SH-SY5Y (cell line): Measurements from ENCODE around the gene ALOX5.

Experiments
- GATA2 ChIP-seq: IDR thresholded peaks from 2 replicates; pipeline ENCODE4 v1.6.1; 2011; ENCODE audit warnings: mild to moderate bottlenecking, low read depth, low read length
- GATA3 ChIP-seq: IDR thresholded peaks from 2 replicates; pipeline ENCODE4 v1.6.1; 2011; ENCODE audit warnings: low read depth, mild to moderate bottlenecking, low read length, moderate library complexity

ALOX5 gene

DNA sequence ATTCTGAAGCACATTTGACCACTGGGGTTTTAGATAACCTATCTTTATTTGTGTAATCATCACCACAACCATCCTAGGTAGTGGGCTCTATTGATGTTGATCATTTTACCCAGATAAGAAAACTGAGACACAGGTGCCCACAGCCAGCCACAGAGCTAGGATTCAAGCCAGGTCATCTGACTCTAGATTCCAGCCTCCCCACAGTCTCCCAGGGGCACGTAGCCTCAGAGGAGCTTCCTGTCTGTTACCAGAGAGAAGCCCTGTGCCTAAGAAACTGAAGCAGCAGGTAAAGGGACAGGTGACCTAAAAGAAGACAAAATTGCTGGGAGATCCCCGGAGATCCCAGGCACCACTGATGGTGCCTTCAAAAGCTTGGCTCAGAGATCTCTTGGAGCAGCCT is 55.8 kb downstream of the ALOX5 start:
- TF ChIP-seq GATA2 (no peak), GATA3 (no peak)

DNA sequence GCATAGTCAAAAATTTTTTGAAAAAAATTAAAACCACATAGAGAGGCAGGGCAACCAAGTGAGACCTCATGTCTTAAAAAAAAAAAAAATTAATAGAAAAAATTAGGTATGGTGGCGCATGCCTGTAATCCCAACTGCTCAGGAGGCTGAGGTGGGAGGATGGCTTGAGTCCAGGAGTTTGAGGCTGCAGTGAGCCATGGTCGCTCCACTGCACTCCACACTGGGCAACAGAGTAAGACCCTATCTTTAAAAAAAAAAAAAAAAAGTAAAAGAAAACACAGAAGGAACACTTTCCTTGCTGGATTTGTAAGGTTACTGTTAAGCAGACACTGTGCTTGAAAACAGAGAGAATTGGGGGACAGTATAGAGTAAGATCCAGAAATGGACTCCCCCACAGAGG is 58.1 kb downstream of the ALOX5 start:
- TF ChIP-seq GATA3 (no peak), GATA2 (no peak)

DNA sequence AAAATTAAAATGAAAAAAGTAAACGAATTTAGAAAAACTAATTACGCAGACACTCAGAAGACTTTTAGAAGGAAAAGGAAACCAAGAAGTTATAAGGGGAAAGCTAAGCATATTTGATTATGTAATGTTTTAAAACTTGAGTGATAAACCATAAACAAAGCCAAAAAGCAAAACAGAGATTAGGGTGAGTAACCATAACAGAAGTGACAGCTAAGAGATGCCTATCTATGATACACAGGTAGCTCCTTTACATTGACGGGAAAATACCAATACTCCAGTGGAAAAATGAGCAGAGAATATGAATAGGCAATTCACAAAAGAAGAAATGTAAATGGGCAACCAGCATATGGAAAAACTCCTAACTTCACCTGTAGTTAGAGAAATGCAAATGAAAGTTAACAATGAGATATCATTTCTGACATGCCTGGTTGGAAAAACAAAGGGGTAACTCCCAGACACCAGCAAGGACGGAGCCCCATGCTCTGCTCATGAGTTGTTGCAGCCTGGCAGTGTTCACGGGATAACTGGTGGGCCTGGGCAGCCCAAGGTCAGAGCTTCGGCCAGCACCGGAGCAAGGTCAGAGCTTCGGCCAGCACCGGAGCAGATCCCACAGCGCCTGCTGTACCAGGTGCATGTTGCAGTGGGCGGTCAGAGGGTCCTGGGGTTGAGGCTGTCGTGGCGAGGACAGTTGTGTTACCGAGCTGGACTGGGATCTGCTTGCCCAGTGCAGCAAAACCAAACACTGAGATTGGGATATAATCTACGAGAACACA is 58.9 kb downstream of the ALOX5 start:
- TF ChIP-seq GATA2 (no peak), GATA3 (no peak)

DNA sequence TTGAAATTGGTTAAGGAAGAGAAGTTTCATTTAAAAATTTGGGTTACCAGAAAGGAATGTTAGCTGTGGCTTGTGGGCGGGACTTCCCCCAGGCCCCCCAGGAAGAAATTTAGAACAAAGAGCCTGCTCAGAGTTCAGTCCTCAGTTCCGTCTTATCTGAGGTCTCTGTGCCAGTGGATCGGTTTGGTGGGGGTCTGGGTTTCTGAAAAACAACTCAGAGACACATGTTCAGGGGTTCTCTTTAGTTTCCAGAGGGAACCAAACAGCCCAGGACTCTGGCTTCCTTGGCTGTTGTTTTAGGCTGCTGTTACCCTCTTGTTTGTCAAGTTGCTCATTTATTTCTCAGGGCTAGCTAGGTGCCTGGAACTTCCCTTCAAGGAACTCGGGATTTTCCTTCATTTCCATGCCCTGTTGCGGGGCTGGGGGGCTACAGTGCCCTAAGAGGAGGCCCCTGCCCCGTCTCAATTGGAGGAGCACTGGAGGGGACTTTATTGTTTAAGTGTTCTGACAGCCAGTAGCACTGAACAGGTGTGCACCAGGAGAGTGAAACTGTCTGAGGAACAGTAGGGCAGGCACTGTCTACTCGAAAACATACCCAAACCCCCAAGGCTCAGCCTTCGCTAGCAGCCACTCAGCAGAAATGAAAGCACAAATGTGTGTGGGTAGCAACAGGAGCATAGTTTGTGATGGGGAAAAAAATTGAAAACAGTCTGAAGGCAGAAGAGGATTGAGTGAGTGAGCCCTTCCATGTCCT is 59.9 kb downstream of the ALOX5 start:
- no peak for TF ChIP-seq GATA3
- TF ChIP-seq GATA2, result no peak

DNA sequence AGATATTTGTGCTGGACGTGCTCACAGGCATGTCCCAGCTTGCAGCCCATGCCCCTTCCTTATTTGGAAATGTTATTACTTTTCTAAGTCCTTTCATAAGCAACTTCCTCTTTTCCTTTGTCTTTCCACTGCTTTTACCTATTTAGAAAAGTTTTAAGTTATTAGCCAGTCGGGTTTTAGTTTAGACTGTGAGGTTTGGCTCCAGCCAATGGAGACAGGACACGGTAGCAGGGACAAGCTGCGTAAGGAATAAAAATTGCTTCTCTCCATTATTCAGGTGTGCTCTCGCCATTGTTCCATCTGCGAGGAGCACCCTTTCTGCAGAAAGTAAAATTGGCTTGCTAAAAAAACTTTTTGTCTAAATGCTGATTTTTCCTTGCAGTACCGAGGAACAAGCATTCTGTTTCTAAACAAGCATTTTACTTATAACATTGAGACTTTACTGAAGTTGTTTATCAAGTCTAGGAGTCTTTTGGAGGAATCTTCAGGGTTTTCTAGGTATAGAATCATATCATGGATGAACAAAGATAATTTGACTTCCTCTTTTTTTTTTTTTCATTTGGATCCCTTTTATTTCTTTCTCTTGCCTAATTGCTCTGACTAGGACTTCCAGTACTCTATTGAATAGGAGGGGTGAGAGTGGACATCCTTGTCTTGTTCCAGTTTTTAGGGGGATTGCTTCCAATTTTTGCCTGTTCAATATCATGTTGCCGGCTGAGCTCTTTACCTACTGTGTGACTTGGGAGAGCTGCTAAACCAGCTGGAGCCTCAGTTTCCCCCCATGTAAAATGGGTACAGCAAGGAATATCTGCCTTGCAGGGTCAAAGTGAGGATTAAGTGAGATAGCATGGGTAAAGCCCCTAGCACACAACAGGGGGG is 63.8 kb downstream of the ALOX5 start:
- TF ChIP-seq GATA2, result no peak
- TF ChIP-seq GATA3, result no peak

DNA sequence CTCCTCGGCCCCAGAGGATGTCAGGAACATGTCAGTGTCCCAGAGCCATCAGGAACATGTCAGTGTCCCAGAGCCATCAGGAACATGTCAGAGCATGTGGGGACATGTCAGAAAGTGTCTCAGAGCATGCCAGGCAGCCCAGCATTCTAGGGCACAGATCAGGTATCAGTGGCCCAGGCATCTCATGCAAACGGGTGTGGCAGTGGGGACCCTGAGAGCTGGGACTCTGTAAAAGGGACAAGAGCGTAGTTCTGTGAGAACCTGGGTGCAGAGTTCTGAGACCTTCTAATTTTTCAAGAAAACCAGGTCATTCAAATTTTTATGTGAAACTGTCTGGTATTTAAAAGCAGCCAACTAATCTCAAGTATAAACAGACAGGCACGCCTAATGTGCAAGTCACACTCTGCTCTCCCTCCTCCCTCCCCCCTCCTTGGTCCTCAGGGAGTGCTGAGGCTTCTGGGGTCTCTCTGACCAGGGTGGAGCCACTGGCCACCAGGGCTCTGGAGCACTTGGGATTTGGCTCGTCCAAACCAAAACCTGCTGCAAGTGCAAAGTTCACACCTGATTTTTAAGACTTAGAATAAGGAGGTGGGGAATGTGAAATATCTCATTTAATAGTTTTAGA is 64.6 kb downstream of the ALOX5 start:
- no peak for TF ChIP-seq GATA2
- TF ChIP-seq GATA3, result no peak

DNA sequence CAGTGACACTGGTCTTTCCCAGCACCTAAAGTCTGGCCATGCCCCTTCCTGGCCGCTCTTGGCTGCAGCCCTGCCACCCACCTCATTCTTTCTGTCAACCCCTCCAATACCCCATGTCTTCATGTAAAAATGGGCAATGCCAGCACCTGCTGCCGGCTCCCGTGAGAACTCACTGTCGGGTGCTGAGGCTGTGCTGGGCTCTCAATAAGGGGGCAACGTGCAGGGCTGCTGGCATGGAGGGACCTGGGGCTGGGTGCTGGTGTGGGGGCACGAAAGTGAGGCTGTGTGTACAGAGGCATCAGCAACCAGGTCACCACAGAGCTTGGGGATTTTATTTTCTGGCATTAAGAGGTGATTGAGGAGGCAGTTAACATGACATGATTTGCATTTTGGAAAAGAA is 65.3 kb downstream of the ALOX5 start:
- TF ChIP-seq GATA3 (no peak), GATA2 (no peak)

DNA sequence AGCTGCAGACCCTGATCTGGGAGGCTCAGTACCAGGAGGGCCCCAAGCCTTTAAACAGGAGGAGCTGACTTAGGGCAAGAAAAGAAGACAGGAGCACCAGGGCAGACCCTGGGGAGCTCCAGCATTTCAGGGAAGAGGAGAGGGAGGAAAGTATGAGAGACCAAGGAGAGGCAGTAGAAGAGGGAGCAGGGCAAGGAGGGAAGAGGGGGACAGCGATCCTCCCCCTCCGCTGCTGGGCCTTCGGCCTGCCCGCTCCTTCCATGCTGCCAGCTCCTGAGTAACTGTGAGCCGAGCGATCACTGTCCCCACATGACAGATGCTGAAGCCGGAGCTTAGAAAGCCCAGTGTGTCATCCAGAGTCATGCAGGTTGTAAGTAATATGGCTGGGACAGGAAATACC is 65.9 kb downstream of the ALOX5 start:
- no peak for TF ChIP-seq GATA2
- no peak for TF ChIP-seq GATA3

DNA sequence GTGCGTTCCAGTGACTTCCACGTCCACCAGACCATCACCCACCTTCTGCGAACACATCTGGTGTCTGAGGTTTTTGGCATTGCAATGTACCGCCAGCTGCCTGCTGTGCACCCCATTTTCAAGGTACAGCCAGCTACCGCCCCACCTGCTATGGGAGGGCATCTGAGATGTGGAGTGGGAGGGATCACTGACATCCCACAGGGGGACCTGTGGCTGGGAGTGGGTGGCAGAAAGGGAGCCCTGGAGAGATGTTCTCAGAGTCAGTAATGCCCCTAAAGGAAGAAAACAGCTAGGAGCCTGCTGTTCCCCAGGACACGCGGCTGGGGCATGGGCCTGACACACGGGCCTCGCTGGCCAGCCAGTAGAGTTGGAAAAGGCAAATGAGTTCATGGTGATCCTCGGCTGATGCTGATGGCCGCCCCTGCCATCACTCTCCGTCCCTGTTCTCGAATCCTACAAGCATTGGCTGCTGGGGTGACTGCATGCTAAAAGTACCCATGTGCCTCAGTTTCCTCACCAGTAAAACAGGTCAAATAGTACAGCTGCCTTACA is 66.6 kb downstream of the ALOX5 start:
- TF ChIP-seq GATA2, result no peak
- no peak for TF ChIP-seq GATA3

DNA sequence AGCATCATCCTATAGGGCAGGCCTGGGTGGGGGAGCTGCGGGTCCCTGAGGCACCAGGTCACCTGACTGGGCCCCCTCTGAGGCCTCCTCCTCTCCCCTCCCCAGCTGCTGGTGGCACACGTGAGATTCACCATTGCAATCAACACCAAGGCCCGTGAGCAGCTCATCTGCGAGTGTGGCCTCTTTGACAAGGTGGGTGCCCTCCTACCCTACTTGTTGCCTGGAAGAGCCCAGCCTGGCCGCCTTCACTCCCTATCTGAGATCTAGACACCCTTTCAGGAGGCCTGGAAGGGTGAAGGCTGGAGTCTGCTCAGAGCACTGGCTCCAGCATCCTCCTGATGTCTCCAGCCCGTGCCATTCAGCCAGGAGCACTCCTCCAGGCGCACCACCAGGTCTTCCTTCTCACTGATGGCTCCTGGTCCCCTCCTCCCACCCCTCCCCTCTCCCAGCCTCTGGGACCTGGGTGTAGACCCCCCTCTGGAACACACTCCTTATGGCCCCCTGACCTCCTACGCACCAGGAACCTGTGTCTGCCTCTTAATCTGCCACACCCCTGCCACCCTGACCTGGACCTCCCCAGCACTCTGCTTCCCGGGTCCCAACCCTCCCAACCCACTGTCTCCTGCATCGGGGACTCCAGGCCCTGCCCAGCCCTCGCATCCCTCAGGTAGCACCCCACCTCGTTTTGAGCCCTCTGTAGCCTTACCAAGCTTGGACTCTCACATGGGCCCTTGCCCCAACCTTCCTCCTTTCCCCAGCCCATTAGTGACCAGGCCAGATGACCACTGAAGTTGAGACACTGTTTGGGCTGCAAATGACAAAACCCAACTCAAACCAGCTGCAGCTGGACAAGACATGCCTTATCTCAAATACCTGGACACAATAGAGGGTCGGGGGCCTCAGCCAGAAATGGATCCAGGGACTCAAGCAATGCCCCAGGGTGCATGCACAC is 67.5 kb downstream of the ALOX5 start:
- TF ChIP-seq GATA2 (no peak), GATA3 (no peak)

DNA sequence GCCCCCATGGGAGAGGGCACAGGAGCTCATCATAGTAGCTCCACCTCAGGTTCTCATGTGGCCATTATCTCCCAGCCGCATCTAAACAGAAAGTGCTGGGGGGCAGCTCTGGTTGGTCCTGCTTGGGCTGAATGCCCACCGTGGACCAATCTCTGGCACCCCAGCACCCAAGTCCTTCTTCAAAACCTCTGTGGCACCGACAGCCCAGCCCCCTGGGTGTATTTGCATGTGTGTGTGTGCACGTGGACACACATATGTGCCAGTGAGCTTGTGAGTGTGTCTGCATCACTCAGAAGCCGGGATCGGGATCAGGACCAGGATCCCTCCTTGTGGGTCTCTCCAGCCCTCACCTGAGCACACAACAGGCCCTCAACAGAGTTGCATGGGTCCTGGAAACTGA is 68.2 kb downstream of the ALOX5 start:
- TF ChIP-seq GATA3 (no peak), GATA2 (no peak)

DNA sequence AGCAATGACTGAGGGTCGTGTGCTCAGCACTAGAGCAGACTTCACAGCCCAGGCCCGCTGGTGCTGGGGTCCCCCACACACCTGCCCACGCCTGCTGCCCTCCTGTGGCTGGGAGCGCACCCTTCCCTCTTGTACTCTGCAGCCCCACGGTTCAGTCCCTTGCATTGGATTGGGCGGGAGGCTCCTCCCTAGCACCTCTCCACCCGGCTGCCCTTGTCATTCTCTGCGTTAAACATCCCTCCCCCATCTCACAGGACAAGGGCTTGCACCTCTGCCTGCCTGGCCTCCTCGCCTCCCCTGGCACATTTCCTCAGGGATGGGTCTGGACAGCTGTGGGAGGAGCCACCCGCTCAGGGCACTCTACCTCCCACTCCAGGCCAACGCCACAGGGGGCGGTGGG is 68.6 kb downstream of the ALOX5 start:
- no peak for TF ChIP-seq GATA2
- TF ChIP-seq GATA3, result no peak
